ENCODE measurements around the gene LINGO1.

Gene LINGO1, protein sequence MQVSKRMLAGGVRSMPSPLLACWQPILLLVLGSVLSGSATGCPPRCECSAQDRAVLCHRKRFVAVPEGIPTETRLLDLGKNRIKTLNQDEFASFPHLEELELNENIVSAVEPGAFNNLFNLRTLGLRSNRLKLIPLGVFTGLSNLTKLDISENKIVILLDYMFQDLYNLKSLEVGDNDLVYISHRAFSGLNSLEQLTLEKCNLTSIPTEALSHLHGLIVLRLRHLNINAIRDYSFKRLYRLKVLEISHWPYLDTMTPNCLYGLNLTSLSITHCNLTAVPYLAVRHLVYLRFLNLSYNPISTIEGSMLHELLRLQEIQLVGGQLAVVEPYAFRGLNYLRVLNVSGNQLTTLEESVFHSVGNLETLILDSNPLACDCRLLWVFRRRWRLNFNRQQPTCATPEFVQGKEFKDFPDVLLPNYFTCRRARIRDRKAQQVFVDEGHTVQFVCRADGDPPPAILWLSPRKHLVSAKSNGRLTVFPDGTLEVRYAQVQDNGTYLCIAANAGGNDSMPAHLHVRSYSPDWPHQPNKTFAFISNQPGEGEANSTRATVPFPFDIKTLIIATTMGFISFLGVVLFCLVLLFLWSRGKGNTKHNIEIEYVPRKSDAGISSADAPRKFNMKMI

DNA sequence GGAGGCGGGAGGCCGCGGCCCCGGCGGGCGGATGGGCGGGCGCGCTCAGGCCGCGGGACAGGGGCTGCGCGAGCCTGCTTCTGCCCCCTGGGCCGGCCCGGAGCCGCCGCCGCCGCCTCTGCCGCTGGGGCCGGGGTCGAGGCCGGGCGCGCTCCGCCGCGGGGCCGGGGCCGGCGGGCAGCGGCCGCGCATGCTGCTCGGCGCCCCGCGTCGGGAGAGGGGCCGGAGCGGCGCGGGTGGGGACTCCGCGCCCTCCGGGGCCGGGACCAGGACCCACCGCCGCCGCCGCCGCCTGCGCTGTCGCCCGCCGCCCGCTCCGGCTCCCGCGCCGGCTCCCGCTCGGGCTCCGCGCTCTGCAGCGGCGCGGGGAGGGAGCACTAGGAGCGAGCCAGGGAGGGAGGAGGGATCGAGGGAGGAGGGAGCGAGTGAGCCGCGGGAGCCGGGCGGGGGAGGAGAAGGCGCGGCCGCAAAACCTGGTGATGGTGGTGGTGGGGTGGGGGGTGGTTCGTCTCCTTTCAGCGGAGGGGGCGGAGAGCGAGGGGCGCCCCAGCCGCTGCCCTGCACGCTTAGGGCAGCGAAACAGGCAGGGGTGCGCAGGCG, at the start of gene LINGO1:
TSS of gene LINGO1 (minus strand) at position 379 of the 600 bp plus-strand sequence. CDS start 597 bp downstream, outside the sequence.
- DNase-seq (ENCODE audit: low read depth): no peak

DNA sequence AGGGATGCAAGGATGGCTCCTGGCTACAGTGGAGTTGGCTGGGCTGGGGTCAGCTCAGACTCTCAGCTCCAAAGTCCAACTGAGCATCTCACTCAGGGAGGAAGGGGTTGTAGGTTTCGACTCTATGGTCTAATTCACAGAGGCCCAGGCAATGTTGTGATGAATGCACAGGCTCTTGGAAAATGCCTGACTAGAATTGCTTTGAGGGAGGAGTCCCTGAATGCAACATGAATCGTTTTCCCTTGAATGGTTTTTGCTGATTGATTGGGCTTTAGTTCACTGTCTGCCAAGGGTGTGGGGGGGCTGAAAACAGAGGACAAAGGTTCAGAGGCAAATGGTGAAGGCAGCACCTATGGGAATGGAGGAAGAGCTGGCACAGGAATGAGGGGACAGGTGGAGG, 48.6 kb upstream of the LINGO1 start:
- DNase-seq (ENCODE audit: low read depth): no peak

DNA sequence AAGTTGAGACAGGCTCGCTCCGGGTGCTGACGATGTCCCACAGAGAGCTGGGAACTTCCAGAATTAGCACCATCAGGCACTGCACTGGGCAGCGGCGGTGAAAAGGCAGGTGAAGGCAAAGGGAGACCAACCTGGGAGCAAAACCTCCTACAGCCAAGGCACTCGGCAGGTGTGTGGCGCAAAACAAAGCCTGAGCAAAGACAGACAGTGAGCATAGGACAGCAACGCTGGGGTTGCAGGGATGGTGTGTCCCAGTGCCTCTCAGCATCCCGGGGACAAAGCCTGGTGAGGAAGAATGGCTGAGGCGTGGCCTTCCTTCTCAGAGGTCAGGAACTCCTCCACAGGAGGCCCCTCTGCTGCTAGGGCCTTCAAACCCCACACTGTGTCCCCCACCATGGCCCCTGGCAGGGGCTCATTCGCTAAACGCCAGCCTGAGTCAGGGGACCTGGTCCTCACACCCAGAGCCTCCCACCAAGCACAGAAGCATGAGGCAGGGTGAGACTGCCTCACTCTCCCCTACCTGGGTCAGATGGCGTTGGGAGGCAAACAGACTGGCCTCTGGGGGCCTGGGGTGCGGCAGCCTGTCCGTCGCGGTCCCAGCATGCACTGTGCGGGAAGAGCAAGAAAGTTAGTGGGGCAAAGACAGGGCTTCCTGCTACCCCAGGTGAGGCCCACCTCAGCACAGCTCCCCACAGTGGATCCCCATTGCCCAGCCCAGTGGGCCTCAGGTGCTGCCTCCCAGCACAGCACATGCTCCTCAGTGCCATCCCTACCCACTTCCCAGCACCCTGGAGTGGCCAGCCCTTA, 44.1 kb upstream of the LINGO1 start:
- DNase-seq (ENCODE audit: low read depth): no peak

- no peak for DNase-seq (ENCODE audit: low read depth)
These were observed 43.2 kb upstream of the LINGO1 start for GRCh38 chr15:77675806-77676415.

DNA sequence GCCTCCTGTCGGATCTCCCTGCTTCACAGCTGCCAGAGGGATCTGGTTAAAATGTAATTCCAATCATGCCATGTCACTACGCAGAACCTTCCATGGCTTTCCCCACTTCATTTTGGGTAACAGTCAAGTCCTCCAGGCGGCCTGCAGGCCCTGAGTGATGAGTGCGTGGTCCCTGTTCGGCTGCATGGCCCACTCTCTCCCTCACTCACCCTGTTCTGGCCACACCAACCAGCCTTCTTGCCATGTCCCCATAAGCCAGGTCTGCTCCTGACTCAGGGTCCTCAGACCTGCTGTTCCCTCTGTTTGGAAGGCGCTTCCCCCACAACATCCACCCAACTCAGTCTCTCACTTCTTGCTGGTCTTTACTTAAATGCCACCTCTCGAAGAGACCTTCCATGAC, 41.6 kb upstream of the LINGO1 start:
- DNase-seq (ENCODE audit: low read depth): no peak

GRCh38 chr15:77673866-77674265, 41.2 kb upstream of the LINGO1 start:
- no peak for DNase-seq (ENCODE audit: low read depth)

DNA sequence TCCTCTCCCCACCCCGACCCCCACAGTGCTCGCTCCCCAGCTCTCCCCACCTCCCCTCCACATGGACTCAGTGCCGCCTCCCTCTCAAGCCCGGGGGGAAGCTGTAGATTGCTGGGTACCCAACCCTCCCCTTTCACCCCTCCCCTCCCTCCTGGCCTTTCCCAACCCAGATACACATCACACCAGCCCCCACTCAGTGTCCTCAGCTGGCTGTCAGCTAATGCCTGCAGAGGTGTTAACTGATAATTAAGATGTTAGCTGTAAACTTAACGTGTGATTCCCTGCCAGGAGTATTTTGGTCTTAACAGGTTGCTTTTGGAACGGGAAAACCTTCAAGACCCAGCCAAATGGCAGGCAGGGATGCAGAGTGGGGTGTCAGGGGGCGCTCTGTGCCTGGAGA, 39.4 kb upstream of the LINGO1 start:
- DNase-seq (ENCODE audit: low read depth): no peak

DNA sequence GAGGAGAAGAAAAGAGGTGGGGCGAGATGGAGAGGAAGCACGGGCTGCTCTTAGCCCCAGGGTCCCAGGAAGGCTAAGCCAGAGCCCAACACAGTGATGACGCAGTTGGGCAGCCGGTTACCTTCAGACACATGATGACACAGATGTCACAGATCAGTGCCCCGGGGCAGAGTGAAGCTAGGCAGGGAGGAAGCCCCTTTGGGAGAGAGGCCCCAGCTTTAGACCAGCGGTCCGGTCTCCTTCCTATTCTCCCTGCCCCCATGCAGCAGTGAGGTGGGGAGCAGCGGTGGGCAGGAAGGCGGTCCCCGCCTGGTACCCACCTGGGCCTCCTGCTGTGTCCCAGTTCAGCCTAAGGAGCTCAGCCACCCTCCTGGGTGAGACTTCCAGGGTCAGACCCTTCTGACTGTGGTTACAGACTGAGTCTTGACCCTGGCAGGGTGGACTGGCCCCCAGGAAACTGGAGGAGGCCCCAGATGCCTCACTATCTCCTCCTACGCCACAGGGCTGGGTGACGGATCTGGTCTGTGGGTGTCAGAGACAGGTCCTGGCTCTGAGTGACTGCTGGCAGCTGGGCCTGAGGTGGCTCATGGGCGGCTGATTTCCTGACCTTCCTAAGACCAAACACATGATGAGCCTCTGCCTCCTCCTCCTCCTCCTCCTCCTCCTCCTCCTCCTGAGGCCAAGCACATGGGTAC, 38.8 kb upstream of the LINGO1 start:
- no peak for DNase-seq (ENCODE audit: low read depth)

DNA sequence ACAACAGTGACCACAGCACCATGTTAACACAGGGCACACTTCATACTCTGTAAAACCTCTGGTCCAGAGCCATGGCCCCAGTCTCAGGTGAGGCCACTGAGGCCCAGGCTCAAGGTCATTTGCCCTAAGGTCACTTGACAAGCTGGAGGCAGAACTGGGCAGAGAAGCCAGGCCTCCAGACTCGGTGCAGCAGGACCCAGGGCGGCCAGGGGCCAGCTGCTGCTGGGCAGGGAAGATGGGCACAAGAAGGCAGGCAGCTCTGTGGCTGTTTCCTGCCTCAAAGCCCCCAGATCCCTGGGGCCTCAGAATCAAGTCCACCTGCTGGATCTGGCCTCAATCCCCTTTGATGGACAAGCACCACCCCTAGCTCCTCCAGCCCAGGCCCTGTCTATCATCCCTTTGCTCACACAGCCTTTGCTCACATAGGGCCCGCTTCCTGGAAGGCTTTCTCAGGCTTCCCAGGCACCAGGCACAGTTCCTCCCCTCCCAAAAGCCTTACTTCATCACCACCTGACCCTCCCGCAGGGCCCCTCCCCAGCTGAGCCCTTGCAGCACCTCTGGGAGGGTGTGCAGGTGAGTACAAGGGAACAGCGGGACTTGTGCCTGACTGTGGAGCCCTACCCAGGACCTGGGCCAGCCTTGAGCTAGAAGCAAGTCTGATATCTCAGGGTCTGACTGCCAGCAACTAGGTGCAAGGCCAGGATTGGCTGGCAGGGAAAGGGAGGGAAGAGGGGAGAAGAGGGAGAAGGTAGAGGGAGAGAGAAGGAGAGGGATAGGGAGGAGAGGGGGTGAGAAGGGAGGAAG, 38.0 kb upstream of the LINGO1 start:
- DNase-seq (ENCODE audit: low read depth): no peak

DNA sequence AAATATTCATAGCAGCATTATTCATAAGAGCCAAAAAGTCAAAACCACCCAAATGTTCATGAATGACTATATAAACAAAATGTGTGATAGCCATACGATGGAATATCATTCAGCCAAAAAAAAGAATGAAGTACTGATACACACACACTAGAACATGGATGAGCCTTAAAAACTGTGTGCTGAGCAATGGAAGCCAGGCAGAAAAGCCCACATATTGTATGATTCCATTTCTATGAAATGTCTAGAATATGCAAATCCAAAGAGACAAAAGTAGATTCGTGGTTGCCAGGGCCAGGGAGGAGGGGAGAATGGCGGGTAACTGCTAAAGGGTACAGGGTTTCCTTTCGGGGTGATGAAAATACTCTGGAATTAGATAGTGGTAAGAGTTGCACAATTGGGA, 37.2 kb upstream of the LINGO1 start:
- no peak for DNase-seq (ENCODE audit: low read depth)

- no peak for DNase-seq (ENCODE audit: low read depth)
These were observed 34.9 kb upstream of the LINGO1 start for GRCh38 chr15:77667338-77668234.

- DNase-seq (ENCODE audit: low read depth): no peak
These were observed 33.6 kb upstream of the LINGO1 start for GRCh38 chr15:77666296-77666660.

- DNase-seq (ENCODE audit: low read depth): no peak
These were observed 33.0 kb upstream of the LINGO1 start for GRCh38 chr15:77665530-77666295.

DNA sequence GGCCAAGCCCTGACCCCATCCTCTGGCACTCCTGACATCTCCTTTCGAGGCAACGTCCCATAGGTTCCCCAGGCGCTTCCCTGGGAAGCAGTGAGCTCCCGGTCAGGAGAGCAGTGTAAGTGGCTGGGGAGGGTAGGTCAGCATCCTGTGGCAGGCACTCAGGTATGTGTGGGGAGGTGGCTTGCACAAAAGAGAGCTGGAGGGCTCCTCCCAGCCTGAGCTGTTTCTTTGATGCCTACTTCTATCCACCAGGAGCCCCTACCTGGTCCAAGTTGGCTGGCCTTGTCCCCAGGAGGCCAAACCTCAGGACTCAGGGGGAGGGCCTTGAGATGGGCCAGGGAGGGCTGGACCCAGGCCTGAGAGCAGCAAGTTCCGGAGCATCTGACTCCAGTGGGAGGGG, 31.7 kb upstream of the LINGO1 start:
- DNase-seq (ENCODE audit: low read depth): no peak

DNA sequence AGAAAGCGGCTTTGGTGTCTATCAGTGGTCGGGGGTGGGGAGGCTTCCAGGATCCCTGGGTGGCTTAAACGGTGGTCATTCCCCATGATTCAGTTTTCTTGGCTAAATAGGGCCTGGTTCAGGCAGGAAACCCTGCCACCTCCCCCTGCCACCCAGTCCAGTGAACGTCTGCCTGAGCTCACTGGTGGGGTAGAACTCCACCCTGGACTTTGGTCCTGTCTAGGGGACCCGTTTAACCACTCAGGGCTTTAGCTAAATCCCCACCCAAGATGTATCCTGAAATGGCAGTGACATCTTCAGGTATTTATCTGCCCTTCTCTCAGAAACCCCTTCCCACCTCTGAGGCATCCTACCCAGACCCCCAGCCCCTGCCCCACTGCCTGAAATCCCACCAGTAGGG, 30.5 kb upstream of the LINGO1 start:
- DNase-seq (ENCODE audit: low read depth): no peak

GRCh38 chr15:77659350-77660321, 26.9 kb upstream of the LINGO1 start:
- peak; percentile 33 for DNase-seq (ENCODE audit: low read depth)

- no peak for DNase-seq (ENCODE audit: low read depth)
These were observed 25.6 kb upstream of the LINGO1 start for GRCh38 chr15:77658304-77658703.

Data from activated T-cell treated with anti-CD3 and anti-CD28 coated beads for 48 hours (primary cell).